Eye (tissue), 1 donor: Measurements from ENCODE around the gene TRIM46.
"Not testable (repeated sequence)": the region's sequence is repeated elsewhere in the genome, so short reads cannot be mapped to it uniquely, and the experiment has no call there.

Source experiments
- DNase-seq: peaks from one replicate; pipeline ENCODE4 v3.0.0-alpha.2; 2015

The TRIM46 gene

DNA sequence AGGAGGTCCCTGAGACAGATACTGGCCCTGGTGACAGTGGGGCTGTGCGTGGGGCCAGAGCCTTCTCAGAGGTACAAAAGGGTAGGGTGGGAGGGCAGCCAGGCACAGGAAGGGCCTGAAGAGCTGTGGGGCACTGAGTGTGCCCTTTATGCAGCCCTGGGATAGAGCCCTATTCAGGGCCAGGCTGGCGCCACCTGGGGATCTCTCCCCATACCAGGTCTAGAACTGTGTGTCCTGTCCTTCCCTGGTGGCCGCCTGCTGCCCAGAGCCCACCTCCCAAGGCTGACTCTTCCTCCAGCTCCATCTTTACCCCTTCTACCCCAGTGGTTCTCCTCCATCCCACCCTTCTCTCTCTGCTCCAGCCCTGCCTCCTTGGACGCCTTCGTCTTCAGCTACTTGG lies 59.9 kb downstream of the TRIM46 start:
- not testable (repeated sequence) for DNase-seq
